SJSA1 (cell line): Measurements from ENCODE around the gene DYNC2I2. TPM values are rescaled to one million over a fixed set of nuclear protein-coding genes. Genes with fewer than 3 reads are reported as not detected.
"Not testable (repeated sequence)": the region's sequence is repeated elsewhere in the genome, so short reads cannot be mapped to it uniquely, and the experiment has no call there.

Experiments used
- DNase-seq, 2 experiments: peaks; one replicate each; pipeline ENCODE4 v3.0.0-alpha.2; 2015 to 2020; ENCODE audit warnings: low spot score in 2 of 2, low read depth in 1 of 2
- H3K27ac ChIP-seq: fragments of 250-450 bp; sonication (Bioruptor Pico); 2 replicates; pipeline ENCODE4 v1.5.1; 2020; ENCODE audit warnings: mild to moderate bottlenecking, moderate library complexity
- H3K27me3 ChIP-seq: fragments of 250-450 bp; sonication (Bioruptor Pico); replicated peaks from 2 replicates; pipeline ENCODE4 v1.5.1; 2020; ENCODE audit warnings: mild to moderate bottlenecking, moderate library complexity
- H3K36me3 ChIP-seq: fragments of 250-450 bp; sonication (Bioruptor Pico); 2 replicates; pipeline ENCODE4 v1.5.1; 2020; ENCODE audit warnings: mild to moderate bottlenecking
- H3K4me1 ChIP-seq: fragments of 250-450 bp; sonication (Bioruptor Pico); replicated peaks from 2 replicates; pipeline ENCODE4 v1.6.1; 2021; ENCODE audit warnings: mild to moderate bottlenecking
- H3K4me3 ChIP-seq: fragments of 250-450 bp; sonication (Bioruptor Pico); 2 replicates; pipeline ENCODE4 v1.5.1; 2020; ENCODE audit warnings: mild to moderate bottlenecking
- H3K9me3 ChIP-seq: fragments of 250-450 bp; sonication (Bioruptor Pico); replicated peaks from 2 replicates; pipeline ENCODE4 v1.5.1; 2020; ENCODE audit warnings: mild to moderate bottlenecking
- total RNA-seq: library from RNA; depleted of rRNA; stranded (reverse); fragments of >200 nt; shearing (Covaris generic); gene quantifications from 2 replicates; pipeline ENCODE4 v1.2.3, GENCODE V29; 2014; rRNA removed

DYNC2I2 gene
- total RNA-seq, 1 experiment from 2014 or later, result 85.3 TPM

DNA sequence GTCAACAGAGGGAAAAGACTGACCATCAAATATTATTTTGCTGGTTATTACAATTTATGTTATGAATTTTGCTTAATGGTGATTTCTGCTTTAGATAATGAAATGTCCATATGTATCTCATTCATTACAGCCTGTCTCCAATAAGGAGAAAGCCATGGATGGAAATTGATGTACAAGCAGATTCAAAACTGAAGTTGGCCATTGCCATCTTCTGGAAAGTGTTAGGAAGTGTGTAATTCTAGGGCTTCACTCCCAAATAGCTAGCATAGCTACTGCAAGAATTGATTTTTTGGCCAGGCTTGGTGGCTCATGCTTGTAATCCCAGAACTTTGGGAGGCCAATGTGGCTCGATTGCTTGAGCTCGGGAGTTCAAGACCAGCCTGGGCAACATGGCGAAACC is 45.8 kb downstream of the DYNC2I2 start:
- no peak overlapping the region for H3K27ac ChIP-seq
- no peaks in the 10 kb centered on the region for H3K27me3 ChIP-seq
- H3K36me3 ChIP-seq, result peaks cover 96% of the 10 kb centered on the region
- H3K9me3 ChIP-seq, result no peaks in the 10 kb centered on the region
- H3K4me3 ChIP-seq, result no peak overlapping the region
- DNase-seq, result no peak
- no peaks in the 10 kb centered on the region for H3K4me1 ChIP-seq

DNA sequence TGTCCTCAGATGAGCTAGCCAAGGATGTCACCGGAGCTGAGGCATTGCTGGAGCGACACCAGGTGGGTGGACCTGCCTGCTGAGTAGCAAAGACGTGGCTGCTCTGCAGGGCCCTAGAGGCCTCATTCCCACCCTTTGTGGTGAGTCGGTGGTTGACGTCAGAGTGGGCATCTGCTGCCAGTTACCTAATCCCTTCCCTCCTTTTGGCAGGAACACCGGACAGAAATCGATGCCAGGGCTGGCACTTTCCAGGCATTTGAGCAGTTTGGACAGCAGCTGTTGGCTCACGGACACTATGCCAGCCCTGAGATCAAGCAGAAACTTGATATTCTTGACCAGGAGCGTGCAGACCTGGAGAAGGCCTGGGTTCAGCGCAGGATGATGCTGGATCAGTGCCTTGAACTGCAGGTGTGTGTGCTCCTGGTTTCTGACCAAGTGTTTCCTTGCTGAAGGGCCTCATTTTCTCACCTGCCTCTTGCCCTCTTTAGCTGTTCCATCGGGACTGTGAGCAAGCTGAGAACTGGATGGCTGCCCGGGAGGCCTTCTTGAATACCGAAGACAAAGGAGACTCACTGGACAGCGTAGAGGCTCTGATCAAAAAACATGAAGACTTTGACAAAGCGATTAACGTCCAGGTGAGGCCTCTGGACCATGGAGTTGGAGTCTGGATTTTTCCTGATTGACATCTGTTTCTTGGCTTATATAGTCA is 48.9 kb downstream of the DYNC2I2 start:
- Histone ChIP-seq H3K27me3 (no peaks in the 10 kb centered on the region), H3K27ac (no peak overlapping the region), H3K9me3 (no peaks in the 10 kb centered on the region), H3K4me3 (no peak overlapping the region), H3K36me3 (peaks cover 95% of the 10 kb centered on the region), H3K4me1 (no peaks in the 10 kb centered on the region)
- no peak for DNase-seq

DNA sequence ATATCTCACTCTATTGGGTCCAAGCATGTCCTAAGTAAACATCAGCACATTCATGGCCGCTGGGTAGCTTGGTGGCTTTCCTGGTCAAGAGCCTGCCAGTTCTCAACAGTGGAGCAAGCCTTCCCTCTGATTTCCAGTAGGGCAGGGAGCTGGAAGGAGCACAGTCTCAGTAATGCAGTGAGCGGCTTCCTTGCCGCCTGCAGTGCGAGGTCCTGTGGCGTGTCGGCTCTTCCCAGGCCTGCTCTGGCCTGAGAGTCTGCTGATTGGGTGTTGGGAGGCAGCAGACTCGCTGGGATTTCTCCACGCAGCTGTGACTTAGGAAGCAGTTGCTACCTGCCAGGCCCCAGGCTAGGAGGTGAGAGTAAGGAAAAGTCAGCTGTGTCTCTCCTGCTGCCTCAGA is 53.0 kb downstream of the DYNC2I2 start:
- Histone ChIP-seq H3K9me3 (no peaks in the 10 kb centered on the region), H3K4me1 (no peaks in the 10 kb centered on the region), H3K36me3 (peaks cover 89% of the 10 kb centered on the region), H3K4me3 (no peak overlapping the region), H3K27me3 (no peaks in the 10 kb centered on the region), H3K27ac (no peak overlapping the region)
- DNase-seq, result no peak

DNA sequence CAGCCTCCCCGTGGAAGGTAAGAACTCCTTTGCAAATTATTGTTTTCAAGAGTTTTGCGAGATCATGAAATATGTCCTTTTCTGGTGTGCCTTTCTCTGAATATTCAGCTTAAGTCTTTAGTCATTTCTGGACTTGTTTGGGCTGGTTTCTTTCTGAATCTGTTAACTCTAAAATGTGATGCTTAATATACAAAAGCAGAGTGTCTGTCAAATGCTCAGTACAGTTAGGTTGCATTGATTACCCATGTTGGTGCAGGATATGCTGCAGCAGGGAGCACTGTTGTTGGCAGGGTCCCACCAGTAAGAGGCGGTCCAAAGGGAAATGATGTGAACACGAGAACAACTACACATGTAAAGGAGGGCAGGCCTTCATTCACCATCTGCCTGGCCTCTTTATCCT is 56.5 kb downstream of the DYNC2I2 start:
- no peaks in the 10 kb centered on the region for H3K4me1 ChIP-seq
- H3K9me3 ChIP-seq, result no peaks in the 10 kb centered on the region
- H3K27ac ChIP-seq, result no peak overlapping the region
- DNase-seq, result no peak
- H3K4me3 ChIP-seq, result no peak overlapping the region
- no peaks in the 10 kb centered on the region for H3K27me3 ChIP-seq
- peaks cover 89% of the 10 kb centered on the region for H3K36me3 ChIP-seq

DNA sequence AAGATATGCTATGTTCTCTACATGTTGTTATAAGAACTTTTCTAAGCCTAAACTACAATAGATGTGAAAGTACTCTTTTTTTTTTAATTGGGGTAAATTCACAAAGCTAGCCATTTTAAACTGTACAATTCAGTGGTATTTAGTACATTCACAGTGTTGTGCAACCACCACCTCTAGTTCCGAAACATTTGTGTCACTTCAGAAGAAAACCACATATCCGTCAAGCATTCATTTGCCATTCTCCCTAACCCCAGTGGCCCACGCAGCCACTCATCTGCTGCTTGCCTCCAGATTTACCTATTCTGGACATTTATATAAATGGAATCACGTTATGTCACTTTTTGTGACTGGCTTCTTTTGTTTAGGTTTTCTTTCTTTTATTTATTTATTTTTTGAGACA is 61.2 kb downstream of the DYNC2I2 start:
- Histone ChIP-seq H3K27ac (no peak overlapping the region), H3K27me3 (no peaks in the 10 kb centered on the region), H3K4me3 (no peak overlapping the region), H3K36me3 (peaks cover 90% of the 10 kb centered on the region), H3K4me1 (no peaks in the 10 kb centered on the region), H3K9me3 (no peaks in the 10 kb centered on the region)
- no peak for DNase-seq

DNA sequence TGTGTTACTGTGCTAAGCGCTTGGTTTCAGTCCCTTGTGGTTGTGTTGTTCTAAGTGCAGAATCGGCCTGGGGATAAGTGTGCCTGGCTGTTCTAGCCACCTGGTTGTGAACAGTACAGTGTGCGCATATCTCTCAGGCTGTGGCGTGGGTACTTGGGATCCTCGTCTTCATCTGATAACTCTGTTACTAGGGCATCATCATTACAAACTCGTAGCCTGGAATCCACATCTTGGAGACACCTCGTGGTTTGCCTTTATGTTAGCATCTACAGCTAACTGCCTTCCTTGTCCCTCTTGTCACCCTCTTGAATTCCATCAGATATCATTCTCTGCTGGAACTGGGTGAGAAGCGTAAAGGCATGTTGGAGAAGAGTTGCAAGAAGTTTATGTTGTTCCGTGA is 62.8 kb downstream of the DYNC2I2 start:
- no peak overlapping the region for H3K4me3 ChIP-seq
- no peak for DNase-seq
- no peaks in the 10 kb centered on the region for H3K9me3 ChIP-seq
- peaks cover 86% of the 10 kb centered on the region for H3K36me3 ChIP-seq
- no peak overlapping the region for H3K27ac ChIP-seq
- H3K4me1 ChIP-seq, result no peaks in the 10 kb centered on the region
- no peaks in the 10 kb centered on the region for H3K27me3 ChIP-seq

DNA sequence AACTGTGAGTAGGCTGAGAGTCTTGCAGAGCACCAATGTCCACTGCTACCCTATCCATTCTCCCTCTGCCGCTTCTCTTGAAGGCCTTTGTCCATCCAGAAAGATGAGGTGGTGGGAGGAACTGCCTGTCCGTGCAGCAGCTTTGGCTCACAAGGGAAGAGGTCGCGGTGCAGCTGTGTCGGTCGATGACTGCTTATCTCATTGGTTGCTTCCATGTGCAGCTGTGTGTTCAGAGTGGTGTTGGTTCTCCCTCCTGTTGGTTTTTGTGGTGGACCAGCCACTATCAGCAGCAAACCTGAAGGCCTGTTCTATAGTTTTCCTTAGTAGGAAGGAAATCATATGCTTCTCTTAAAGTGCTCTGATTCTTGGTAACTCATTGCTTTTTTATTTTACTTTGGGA is 63.6 kb downstream of the DYNC2I2 start:
- Histone ChIP-seq H3K4me3 (no peak overlapping the region), H3K4me1 (no peaks in the 10 kb centered on the region), H3K27ac (no peak overlapping the region), H3K36me3 (peaks cover 85% of the 10 kb centered on the region), H3K27me3 (no peaks in the 10 kb centered on the region), H3K9me3 (no peaks in the 10 kb centered on the region)
- no peak for DNase-seq

DNA sequence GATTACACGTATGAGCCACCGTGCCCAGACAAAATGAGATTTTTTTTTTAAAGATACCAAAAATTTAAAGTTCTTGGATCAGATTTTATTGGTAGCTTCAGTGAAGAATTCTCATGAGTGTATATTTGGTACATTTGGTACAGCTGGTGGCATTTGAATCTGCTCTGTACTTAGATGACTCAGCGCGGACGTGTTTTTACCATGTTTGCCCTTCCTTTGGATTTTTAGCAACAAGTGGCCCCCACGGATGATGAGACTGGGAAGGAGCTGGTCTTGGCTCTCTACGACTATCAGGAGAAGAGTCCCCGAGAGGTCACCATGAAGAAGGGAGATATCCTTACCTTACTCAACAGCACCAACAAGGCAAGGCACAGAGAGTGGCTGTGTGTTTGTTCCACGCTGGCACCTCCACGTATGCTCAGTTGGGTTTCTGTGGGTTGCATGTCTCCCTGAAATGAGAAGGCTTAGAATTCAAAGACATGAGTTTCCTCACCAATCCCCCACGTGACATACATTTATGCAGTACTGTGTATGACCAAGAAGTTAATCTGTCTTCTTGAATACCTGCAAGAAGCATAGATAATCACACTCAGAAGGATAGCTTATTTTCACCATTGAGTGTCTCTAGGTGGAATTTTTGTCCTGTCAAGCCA is 67.9 kb downstream of the DYNC2I2 start:
- H3K9me3 ChIP-seq, result no peaks in the 10 kb centered on the region
- DNase-seq, result no peak
- H3K4me1 ChIP-seq, result no peaks in the 10 kb centered on the region
- no peak overlapping the region for H3K27ac ChIP-seq
- no peaks in the 10 kb centered on the region for H3K27me3 ChIP-seq
- peaks cover 91% of the 10 kb centered on the region for H3K36me3 ChIP-seq
- no peak overlapping the region for H3K4me3 ChIP-seq

DNA sequence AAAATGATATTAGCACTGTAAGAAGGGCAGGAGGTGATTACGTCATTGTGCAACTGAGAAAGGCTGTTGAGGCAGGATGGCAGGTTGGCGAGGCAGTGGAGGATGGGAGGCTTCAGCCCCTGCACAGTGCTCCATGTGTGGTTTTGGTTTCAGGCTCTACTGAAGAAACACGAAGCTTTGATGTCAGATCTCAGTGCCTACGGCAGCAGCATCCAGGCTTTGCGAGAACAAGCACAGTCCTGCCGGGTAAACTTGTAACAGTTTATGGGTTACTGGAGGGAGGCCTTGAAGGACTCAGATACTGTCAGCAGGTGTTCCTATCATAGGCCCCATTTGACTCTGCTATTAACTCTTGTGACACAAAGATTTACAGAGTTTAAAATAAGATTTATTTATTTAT is 69.2 kb downstream of the DYNC2I2 start:
- H3K9me3 ChIP-seq, result no peaks in the 10 kb centered on the region
- no peak overlapping the region for H3K27ac ChIP-seq
- H3K4me3 ChIP-seq, result no peak overlapping the region
- H3K36me3 ChIP-seq, result peaks cover 91% of the 10 kb centered on the region
- H3K4me1 ChIP-seq, result no peaks in the 10 kb centered on the region
- no peak for DNase-seq
- H3K27me3 ChIP-seq, result no peaks in the 10 kb centered on the region

DNA sequence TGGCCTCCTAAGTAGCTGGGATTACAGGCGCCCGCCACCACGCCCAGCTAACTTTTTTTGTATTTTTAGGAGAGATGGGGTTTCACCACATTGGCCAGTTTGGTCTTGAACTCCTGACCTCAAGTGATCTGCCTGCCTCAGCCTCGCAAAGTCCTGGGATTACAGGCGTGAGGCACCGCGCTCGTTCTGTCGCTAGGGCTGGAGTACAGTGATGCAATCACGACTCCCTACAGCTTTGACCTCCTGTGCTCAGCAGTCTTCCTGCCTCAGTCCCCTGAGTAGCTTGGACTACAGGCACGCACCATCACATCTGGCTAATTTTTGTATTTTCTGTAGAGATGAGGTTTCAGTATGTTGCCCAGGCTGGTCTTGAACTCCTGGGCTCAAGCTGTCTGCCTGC is 69.7 kb downstream of the DYNC2I2 start:
- H3K27ac ChIP-seq, H3K4me3 ChIP-seq, H3K9me3 ChIP-seq, H3K4me1 ChIP-seq, H3K27me3 ChIP-seq, DNase-seq: not testable (repeated sequence)
- peaks cover 91% of the 10 kb centered on the region for H3K36me3 ChIP-seq

DNA sequence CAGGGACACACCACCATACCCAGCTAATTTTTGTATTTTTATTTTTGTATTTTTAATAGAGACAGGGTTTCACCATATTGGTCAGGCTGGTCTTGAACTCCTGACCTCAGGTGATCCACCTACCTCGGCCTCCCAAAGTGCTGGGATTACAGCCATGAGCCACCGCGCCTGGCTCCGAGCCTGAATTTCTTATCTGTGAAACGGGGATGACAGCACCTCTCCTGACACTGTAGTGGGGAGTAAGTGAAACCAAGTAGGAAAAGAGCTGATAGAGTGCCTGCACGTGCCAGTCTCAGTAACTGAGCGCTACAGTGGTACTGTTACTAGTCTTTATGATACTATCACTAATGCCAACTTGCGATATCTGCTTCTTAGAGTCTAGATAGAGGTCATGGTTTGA is 71.5 kb downstream of the DYNC2I2 start:
- not testable (repeated sequence) for H3K27ac ChIP-seq, H3K27me3 ChIP-seq, H3K4me1 ChIP-seq, DNase-seq, H3K4me3 ChIP-seq, H3K9me3 ChIP-seq
- peaks cover 91% of the 10 kb centered on the region for H3K36me3 ChIP-seq

Other genes starting within 250 kb of the DYNC2I2 start
- gene CERCAM, start 236.0 kb downstream of the DYNC2I2 start, total RNA-seq, result 24.7 and 29.9 TPM in 2 replicates
- gene ODF2, start 200.8 kb downstream of the DYNC2I2 start, total RNA-seq, result 48.0 and 56.9 TPM in 2 replicates
- 31.3 and 49.3 TPM in 2 replicates for gene GLE1, start 152.1 kb downstream of the DYNC2I2 start, total RNA-seq
- 165 and 181 TPM in 2 replicates for gene SPTAN1, start 104.3 kb downstream of the DYNC2I2 start, total RNA-seq
- 538 and 648 TPM in 2 replicates for gene SET, start 32.4 kb upstream of the DYNC2I2 start, total RNA-seq
- gene PKN3, start 45.7 kb upstream of the DYNC2I2 start, total RNA-seq, result 9.5 and 13.6 TPM in 2 replicates
- gene ZDHHC12, start 67.3 kb upstream of the DYNC2I2 start, total RNA-seq, result 47.1 and 62.1 TPM in 2 replicates
- gene ZER1, start 115.1 kb upstream of the DYNC2I2 start, total RNA-seq, result 10.5 and 13.2 TPM in 2 replicates
- gene TBC1D13, start 130.4 kb upstream of the DYNC2I2 start, total RNA-seq, result 5.9 and 20.6 TPM in 2 replicates
- gene ENDOG, start 161.7 kb upstream of the DYNC2I2 start, total RNA-seq, result 27.5 and 41.8 TPM in 2 replicates
- gene SPOUT1, start 172.9 kb upstream of the DYNC2I2 start, total RNA-seq, result 13.5 and 15.3 TPM in 2 replicates
- 7.9 and 18.3 TPM in 2 replicates for gene KYAT1, start 225.1 kb upstream of the DYNC2I2 start, total RNA-seq
- 88.7 and 99.4 TPM in 2 replicates for gene LRRC8A, start 225.3 kb upstream of the DYNC2I2 start, total RNA-seq